Left lung (tissue), 10 donors: Measurements from ENCODE around the gene ARMC6. TPM values are rescaled to one million over a fixed set of nuclear protein-coding genes. Genes with fewer than 3 reads are reported as not detected.

Experiments used
- ATAC-seq: fragments of 200-7000 bp; cut with Tn5 transposase; one replicate; pipeline ENCODE4 v1.9.1; 2020; ENCODE audit warnings: moderate library complexity
- DNase-seq, 4 donors: peaks; one replicate each; pipeline ENCODE4 v3.0.0-alpha.2; 2013 to 2020
- H3K27ac ChIP-seq, 2 donors: fragments of 200-600 bp; sonication (generic) in 1 of 2; one replicate each; pipeline versions ENCODE4 v1.5.0 to v1.8.0; 2020 to 2021
- H3K27me3 ChIP-seq, 2 donors: fragments of 200-600 bp; sonication (generic) in 1 of 2; one replicate each; pipeline versions ENCODE4 v1.5.0 to v1.8.0; 2020 to 2021
- H3K36me3 ChIP-seq, 2 donors: fragments of 200-600 bp; sonication (generic) in 1 of 2; one replicate each; pipeline versions ENCODE4 v1.5.0 to v1.8.0; 2020 to 2021
- H3K4me1 ChIP-seq, 2 donors: fragments of 200-600 bp; one replicate each; pipeline ENCODE4 v1.8.0; 2021
- H3K4me3 ChIP-seq, 2 donors: fragments of 200-600 bp; sonication (generic) in 1 of 2; one replicate each; pipeline versions ENCODE4 v1.5.0 to v1.8.0; 2020 to 2021; ENCODE audit warnings: mild to moderate bottlenecking in 1 of 2
- H3K9me3 ChIP-seq, 2 donors: fragments of 200-600 bp; sonication (generic) in 1 of 2; one replicate each; pipeline versions ENCODE4 v1.5.0 to v1.8.0; 2020 to 2021
- CTCF ChIP-seq, 2 donors: fragments of 200-600 bp; sonication (generic) in 1 of 2; IDR thresholded peaks; one replicate each; pipeline versions ENCODE4 v1.5.0 to v1.8.0; 2021; ENCODE audit warnings: antibody characterized with exemption in 2 of 2
- intact Hi-C, 2 donors: fragments of 100-400 bp; cut with DNase I; formaldehyde crosslinking; loops; one replicate each; pipeline versions ENCODE4 v1.11.2 to v1.14.2; 2022
- polyA plus RNA-seq, 6 donors: library from polyadenylated mRNA; unstranded; fragments of 120-200 nt; gene quantifications; one replicate each; pipeline ENCODE4 v1.2.1, GENCODE V29; 2013; ENCODE audit not compliant: insufficient read length in 6 of 6
- total RNA-seq, 2 donors: library from RNA; stranded (reverse); fragmentation: NEBNext Ultra II Directional; extraction: Animal tissue kit (Norgen Biotek cat#: 25700); gene quantifications; one replicate each; pipeline ENCODE4 v1.2.1, GENCODE V29; 2021
- donor health status: DM: no; HTN: yes; CAD: no.
- donor health status: DM: no; HTN: no; CAD: no.

ARMC6 gene
- total and polyA plus RNA-seq, 8 donors = 23.7 to 37.9 (median 34.0) TPM

- H3K36me3 ChIP-seq = peaks cover 0 to 75% of the 10 kb centered on the region in 2 donors
- H3K27me3 ChIP-seq = no peaks in the 10 kb centered on the region
- peak in 2 of 4 donors; percentile 57 to 58 for DNase-seq
- no peak overlapping the region for H3K27ac ChIP-seq
- no peak for TF ChIP-seq CTCF (IDR thresholded peaks at IDR 0.05)
- H3K4me3 ChIP-seq = no peak overlapping the region
- no peak for ATAC-seq
- intact Hi-C loops = no loop called here
- peaks cover 0 to 2% of the 10 kb centered on the region in 2 donors for H3K4me1 ChIP-seq
- no peaks in the 10 kb centered on the region for H3K9me3 ChIP-seq
These were observed 40.3 kb upstream of the ARMC6 start for GRCh38 chr19:18993115-18993514.

GRCh38 chr19:18995804-18996241 is 37.6 kb upstream of the ARMC6 start:
- H3K4me3 ChIP-seq = no peak overlapping the region
- intact Hi-C loops = no loop called here
- ATAC-seq (peak; percentile 87), DNase-seq (peak; percentile 57 to 94 (median 75))
- H3K36me3 ChIP-seq = peaks cover 0 to 95% of the 10 kb centered on the region in 2 donors
- no peak overlapping the region for H3K27ac ChIP-seq
- peak in 1 of 2 donors; percentile 34 for TF ChIP-seq CTCF (IDR thresholded peaks at IDR 0.05)
- H3K27me3 ChIP-seq = no peaks in the 10 kb centered on the region
- peaks cover 0 to 2% of the 10 kb centered on the region in 2 donors for H3K4me1 ChIP-seq
- no peaks in the 10 kb centered on the region for H3K9me3 ChIP-seq

- ATAC-seq = no peak
- Histone ChIP-seq H3K27ac (no peak overlapping the region), H3K4me3 (no peak overlapping the region), H3K36me3 (peaks cover 0 to 95% of the 10 kb centered on the region in 2 donors), H3K4me1 (peaks cover 0 to 2% of the 10 kb centered on the region in 2 donors), H3K9me3 (no peaks in the 10 kb centered on the region), H3K27me3 (no peaks in the 10 kb centered on the region)
- intact Hi-C loops = no loop called here
- no peak for TF ChIP-seq CTCF (IDR thresholded peaks at IDR 0.05)
- peak in 1 of 4 donors; percentile 15 for DNase-seq
These were observed 37.1 kb upstream of the ARMC6 start for GRCh38 chr19:18996351-18996750.

- intact Hi-C loops = no loop called here
- no peak for TF ChIP-seq CTCF (IDR thresholded peaks at IDR 0.05)
- peak in 1 of 4 donors; percentile 16 for DNase-seq
- no peak overlapping the region for H3K4me3 ChIP-seq
- no peaks in the 10 kb centered on the region for H3K27me3 ChIP-seq
- no peak overlapping the region for H3K27ac ChIP-seq
- peaks cover 0 to 95% of the 10 kb centered on the region in 2 donors for H3K36me3 ChIP-seq
- ATAC-seq = no peak
- no peaks in the 10 kb centered on the region for H3K9me3 ChIP-seq
- peaks cover 0 to 2% of the 10 kb centered on the region in 2 donors for H3K4me1 ChIP-seq
These were observed 36.5 kb upstream of the ARMC6 start for GRCh38 chr19:18996796-18997394.

GRCh38 chr19:18998276-18998675 is 35.1 kb upstream of the ARMC6 start:
- peaks cover 0 to 95% of the 10 kb centered on the region in 2 donors for H3K36me3 ChIP-seq
- no peak overlapping the region for H3K4me3 ChIP-seq
- intact Hi-C loops = no loop called here
- ATAC-seq = no peak
- no peak overlapping the region for H3K27ac ChIP-seq
- peak in 1 of 4 donors; percentile 5 for DNase-seq
- H3K4me1 ChIP-seq = peaks cover 0 to 2% of the 10 kb centered on the region in 2 donors
- H3K27me3 ChIP-seq = no peaks in the 10 kb centered on the region
- H3K9me3 ChIP-seq = no peaks in the 10 kb centered on the region
- no peak for TF ChIP-seq CTCF (IDR thresholded peaks at IDR 0.05)
